WTC11 (cell line): Measurements from ENCODE around the gene IL1RAP. TPM values are rescaled to one million over a fixed set of nuclear protein-coding genes. Genes with fewer than 3 reads are reported as not detected.
A peak's percentile ranks its signal among the peaks of the same experiment; 100 is the strongest.

Experiments
- ATAC-seq: fragments of 200-7000 bp; cut with Tn5 transposase; 2 replicates; pipeline ENCODE4 v1.10.0; 2021; ENCODE audit warnings: mild to moderate bottlenecking, moderate library complexity
- CTCF ChIA-PET: fragments of 300-600 bp; sonication (Branson Sonifier 250); formaldehyde crosslinking; loops from one replicate; lab custom pipeline; 2021; ENCODE audit warnings: antibody characterized with exemption; lab: Charles Lee
- POLR2A ChIA-PET: fragments of 350-600 bp; sonication (Branson Sonifier 250); formaldehyde crosslinking; loops from one replicate; lab custom pipeline; 2021; ENCODE audit warnings: antibody characterized with exemption; lab: Charles Lee
- DNase-seq: peaks from one replicate; pipeline ENCODE4 v3.0.0; 2021; ENCODE audit warnings: low spot score
- H3K27ac Mint-ChIP-seq: 2 replicates; pipeline ENCODE4 v1.8.0; 2021; ENCODE audit warnings: mixed read lengths
- H3K27me3 Mint-ChIP-seq: 2 replicates; pipeline ENCODE4 v1.8.0; 2021; ENCODE audit warnings: low read depth, mild to moderate bottlenecking, moderate library complexity, mixed read lengths
- H3K36me3 Mint-ChIP-seq: 2 replicates; pipeline ENCODE4 v1.8.0; 2021; ENCODE audit warnings: mixed read lengths
- H3K4me1 Mint-ChIP-seq: 2 replicates; pipeline ENCODE4 v1.8.0; 2022; ENCODE audit warnings: mixed read lengths
- H3K4me3 Mint-ChIP-seq: 2 replicates; pipeline ENCODE4 v1.8.0; 2021; ENCODE audit warnings: mild to moderate bottlenecking, moderate library complexity, mixed read lengths
- H3K9me3 Mint-ChIP-seq: 2 replicates; pipeline ENCODE4 v1.8.0; 2021; ENCODE audit warnings: mixed read lengths
- GTF2I ChIP-seq: fragments of 250-450 bp; sonication (Bioruptor Pico); conservative IDR thresholded peaks from 2 replicates; pipeline ENCODE4 v1.4.0; 2021; ENCODE audit warnings: mild to moderate bottlenecking
- IRF2 ChIP-seq: sonication (generic); formaldehyde crosslinking; IDR thresholded peaks from 2 replicates; pipeline ENCODE4 v1.8.0; 2022; ENCODE audit warnings: low read depth, missing genetic modification reagents, borderline replicate concordance
- JUN ChIP-seq: sonication (generic); formaldehyde crosslinking; IDR thresholded peaks from 2 replicates; pipeline ENCODE4 v1.8.0; 2023; ENCODE audit warnings: mild to moderate bottlenecking, missing genetic modification reagents
- KAT7 ChIP-seq: sonication (generic); formaldehyde crosslinking; IDR thresholded peaks from 2 replicates; pipeline ENCODE4 v1.8.1; 2023; ENCODE audit warnings: missing genetic modification reagents, mild to moderate bottlenecking, borderline replicate concordance
- MXD4 ChIP-seq: fragments of 250-450 bp; sonication (Bioruptor Pico); IDR thresholded peaks from 2 replicates; pipeline ENCODE4 v1.8.0; 2021; ENCODE audit warnings: mild to moderate bottlenecking, moderate library complexity, borderline replicate concordance
- NR2C2 ChIP-seq: sonication (generic); formaldehyde crosslinking; IDR thresholded peaks from 2 replicates; pipeline ENCODE4 v1.8.0; 2022; ENCODE audit warnings: mild to moderate bottlenecking, missing genetic modification reagents
- SMAD3 ChIP-seq: sonication (generic); formaldehyde crosslinking; IDR thresholded peaks from 2 replicates; pipeline ENCODE4 v1.8.0; 2022; ENCODE audit warnings: missing genetic modification reagents, mild to moderate bottlenecking, borderline replicate concordance
- ZNF232 ChIP-seq: sonication (generic); formaldehyde crosslinking; IDR thresholded peaks from 2 replicates; pipeline ENCODE4 v1.8.0; 2022; ENCODE audit warnings: mild to moderate bottlenecking, missing genetic modification reagents
- ZNF263 ChIP-seq: sonication (generic); formaldehyde crosslinking; IDR thresholded peaks from 2 replicates; pipeline ENCODE4 v1.8.1; 2022; ENCODE audit warnings: low read depth, mild to moderate bottlenecking, moderate library complexity, missing genetic modification reagents
- total RNA-seq: library from RNA; stranded (reverse); gene quantifications from 3 replicates; pipeline ENCODE4 v1.2.3, GENCODE V29; 2021
- TF ChIP-seq, protein P1 (sequence below): fragments of 250-450 bp; sonication (Bioruptor Pico); conservative IDR thresholded peaks from 2 replicates; pipeline ENCODE4 v1.9.0; 2021; ENCODE audit warnings: mild to moderate bottlenecking
- TF ChIP-seq, protein P2 (sequence below): sonication (generic); formaldehyde crosslinking; IDR thresholded peaks from 2 replicates; pipeline ENCODE4 v1.8.1; 2022; ENCODE audit warnings: low read depth, missing genetic modification reagents, borderline replicate concordance
- TF ChIP-seq, protein P3 (sequence below): sonication (generic); formaldehyde crosslinking; IDR thresholded peaks from 2 replicates; pipeline ENCODE4 v1.8.1; 2023; ENCODE audit warnings: mild to moderate bottlenecking, missing genetic modification reagents
- TF ChIP-seq, protein P4 (sequence below): fragments of 200-600 bp; IDR thresholded peaks from 2 replicates; pipeline ENCODE4 v1.8.0; 2022; ENCODE audit warnings: antibody characterized with exemption
- TF ChIP-seq, protein P5 (sequence below): sonication (generic); formaldehyde crosslinking; IDR thresholded peaks from 2 replicates; pipeline ENCODE4 v1.8.1; 2022; ENCODE audit warnings: low read depth, mild to moderate bottlenecking, moderate library complexity, missing genetic modification reagents, borderline replicate concordance
- TF ChIP-seq, protein P6 (sequence below): sonication (generic); formaldehyde crosslinking; IDR thresholded peaks from 2 replicates; pipeline ENCODE4 v1.8.0; 2022; ENCODE audit warnings: mild to moderate bottlenecking, missing genetic modification reagents
- TF ChIP-seq, protein P7 (sequence below): sonication (generic); formaldehyde crosslinking; IDR thresholded peaks from 2 replicates; pipeline ENCODE4 v1.8.1; 2023; ENCODE audit warnings: mild to moderate bottlenecking, missing genetic modification reagents

Gene IL1RAP
- total RNA-seq, 1 experiment from 2014 or later: 4.5 TPM

DNA sequence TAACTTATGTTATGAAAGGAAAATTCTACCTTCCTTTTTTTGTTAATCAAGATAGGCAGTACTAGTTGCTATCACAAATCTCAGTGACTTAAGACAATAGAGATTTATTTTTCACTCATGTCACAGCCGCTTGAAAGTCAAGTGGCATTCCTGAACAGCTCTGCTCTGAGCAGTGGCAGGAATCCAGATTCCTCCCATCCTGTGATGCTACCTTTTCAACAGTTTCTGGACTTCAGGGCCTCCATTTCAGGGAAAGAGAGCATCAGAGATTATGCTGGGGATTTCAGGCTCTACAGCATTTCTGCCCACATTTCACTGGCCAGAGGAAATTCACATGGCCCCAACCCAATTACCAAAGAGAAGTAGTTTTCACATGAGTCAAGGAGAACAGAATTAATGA lies 83.4 kb downstream of the IL1RAP start:
- ATAC-seq (no peak), DNase-seq (no peak)
- peak overlapping the region; percentile 73; the same call in 1 of the 2 replicates for H3K27ac Mint-ChIP-seq
- H3K4me3 Mint-ChIP-seq: no peak overlapping the region
- no peaks in the 10 kb centered on the region for H3K27me3 Mint-ChIP-seq
- CTCF ChIA-PET: no interaction called here
- peaks cover 14% of the 10 kb centered on the region for H3K4me1 Mint-ChIP-seq
- POLR2A ChIA-PET: no interaction called here
- no peaks in the 10 kb centered on the region for H3K36me3 Mint-ChIP-seq
- no peaks in the 10 kb centered on the region for H3K9me3 Mint-ChIP-seq
- no peak for TF ChIP-seq SMAD3 (CRISPR knock-in tag)
- TF ChIP-seq, protein P1, sequence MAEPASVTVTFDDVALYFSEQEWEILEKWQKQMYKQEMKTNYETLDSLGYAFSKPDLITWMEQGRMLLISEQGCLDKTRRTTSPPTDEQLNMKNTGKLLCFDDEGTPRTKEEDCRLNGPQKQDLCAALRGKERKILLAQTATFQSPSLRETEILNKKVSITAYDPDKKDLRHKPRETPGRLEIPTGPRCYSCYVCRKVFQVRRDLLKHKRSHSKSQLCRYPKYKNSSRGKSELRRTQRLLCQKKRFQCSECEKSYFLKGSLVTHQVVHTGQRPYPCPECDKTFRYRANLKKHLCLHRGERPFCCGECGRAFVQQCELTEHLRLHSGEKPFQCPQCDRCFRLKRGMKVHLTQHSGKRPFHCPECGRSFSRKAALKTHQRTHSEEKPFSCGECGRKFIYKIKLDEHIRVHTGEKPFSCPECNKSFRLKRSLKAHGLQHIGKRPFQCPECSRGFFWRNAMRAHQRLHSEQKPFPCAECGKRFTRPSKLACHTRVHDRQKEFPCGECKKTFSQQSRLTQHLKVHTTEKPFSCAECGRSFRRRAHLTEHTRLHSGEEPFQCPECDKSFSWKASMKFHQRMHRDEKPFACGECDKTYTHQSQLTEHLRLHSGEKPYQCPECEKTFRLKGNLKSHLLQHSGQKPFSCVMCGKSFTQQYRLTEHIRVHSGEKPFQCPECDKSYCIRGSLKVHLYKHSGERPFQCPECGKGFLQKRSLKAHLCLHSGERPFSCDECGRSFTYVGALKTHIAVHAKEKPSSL: no peak
- TF ChIP-seq NR2C2 (CRISPR knock-in tag): no peak
- TF ChIP-seq MXD4 (CRISPR knock-in tag): no peak
- TF ChIP-seq, protein P2, sequence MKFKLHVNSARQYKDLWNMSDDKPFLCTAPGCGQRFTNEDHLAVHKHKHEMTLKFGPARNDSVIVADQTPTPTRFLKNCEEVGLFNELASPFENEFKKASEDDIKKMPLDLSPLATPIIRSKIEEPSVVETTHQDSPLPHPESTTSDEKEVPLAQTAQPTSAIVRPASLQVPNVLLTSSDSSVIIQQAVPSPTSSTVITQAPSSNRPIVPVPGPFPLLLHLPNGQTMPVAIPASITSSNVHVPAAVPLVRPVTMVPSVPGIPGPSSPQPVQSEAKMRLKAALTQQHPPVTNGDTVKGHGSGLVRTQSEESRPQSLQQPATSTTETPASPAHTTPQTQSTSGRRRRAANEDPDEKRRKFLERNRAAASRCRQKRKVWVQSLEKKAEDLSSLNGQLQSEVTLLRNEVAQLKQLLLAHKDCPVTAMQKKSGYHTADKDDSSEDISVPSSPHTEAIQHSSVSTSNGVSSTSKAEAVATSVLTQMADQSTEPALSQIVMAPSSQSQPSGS (CRISPR knock-in tag): no peak
- no peak for TF ChIP-seq KAT7 (CRISPR knock-in tag)
- TF ChIP-seq, protein P3, sequence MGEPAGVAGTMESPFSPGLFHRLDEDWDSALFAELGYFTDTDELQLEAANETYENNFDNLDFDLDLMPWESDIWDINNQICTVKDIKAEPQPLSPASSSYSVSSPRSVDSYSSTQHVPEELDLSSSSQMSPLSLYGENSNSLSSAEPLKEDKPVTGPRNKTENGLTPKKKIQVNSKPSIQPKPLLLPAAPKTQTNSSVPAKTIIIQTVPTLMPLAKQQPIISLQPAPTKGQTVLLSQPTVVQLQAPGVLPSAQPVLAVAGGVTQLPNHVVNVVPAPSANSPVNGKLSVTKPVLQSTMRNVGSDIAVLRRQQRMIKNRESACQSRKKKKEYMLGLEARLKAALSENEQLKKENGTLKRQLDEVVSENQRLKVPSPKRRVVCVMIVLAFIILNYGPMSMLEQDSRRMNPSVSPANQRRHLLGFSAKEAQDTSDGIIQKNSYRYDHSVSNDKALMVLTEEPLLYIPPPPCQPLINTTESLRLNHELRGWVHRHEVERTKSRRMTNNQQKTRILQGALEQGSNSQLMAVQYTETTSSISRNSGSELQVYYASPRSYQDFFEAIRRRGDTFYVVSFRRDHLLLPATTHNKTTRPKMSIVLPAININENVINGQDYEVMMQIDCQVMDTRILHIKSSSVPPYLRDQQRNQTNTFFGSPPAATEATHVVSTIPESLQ (CRISPR knock-in tag): no peak

DNA sequence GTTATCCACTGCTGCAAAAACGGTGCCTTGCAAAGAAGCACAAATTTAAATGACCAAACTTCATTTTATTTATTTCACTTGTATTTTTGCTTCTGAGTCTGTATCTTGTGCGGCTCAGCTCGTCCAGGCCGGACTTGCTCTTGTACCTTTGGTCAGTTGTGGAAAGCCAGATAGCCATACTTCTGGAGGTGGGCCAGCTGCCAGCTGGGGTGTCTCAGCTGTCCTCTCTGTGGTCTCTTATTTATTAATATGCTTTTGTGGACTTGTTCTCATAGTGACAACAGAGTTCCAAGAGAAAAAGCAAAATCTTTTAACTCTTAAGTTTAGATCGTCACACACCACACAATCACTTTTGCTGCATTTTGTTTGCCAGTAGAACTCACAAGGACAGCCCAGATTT lies 87.7 kb downstream of the IL1RAP start:
- Mint-ChIP-seq H3K4me1 (peaks cover 6% of the 10 kb centered on the region), H3K4me3 (no peak overlapping the region), H3K36me3 (peaks cover 13% of the 10 kb centered on the region), H3K27me3 (no peaks in the 10 kb centered on the region), H3K27ac (no peak overlapping the region), H3K9me3 (peaks cover 7% of the 10 kb centered on the region)
- TF ChIP-seq, protein P4, sequence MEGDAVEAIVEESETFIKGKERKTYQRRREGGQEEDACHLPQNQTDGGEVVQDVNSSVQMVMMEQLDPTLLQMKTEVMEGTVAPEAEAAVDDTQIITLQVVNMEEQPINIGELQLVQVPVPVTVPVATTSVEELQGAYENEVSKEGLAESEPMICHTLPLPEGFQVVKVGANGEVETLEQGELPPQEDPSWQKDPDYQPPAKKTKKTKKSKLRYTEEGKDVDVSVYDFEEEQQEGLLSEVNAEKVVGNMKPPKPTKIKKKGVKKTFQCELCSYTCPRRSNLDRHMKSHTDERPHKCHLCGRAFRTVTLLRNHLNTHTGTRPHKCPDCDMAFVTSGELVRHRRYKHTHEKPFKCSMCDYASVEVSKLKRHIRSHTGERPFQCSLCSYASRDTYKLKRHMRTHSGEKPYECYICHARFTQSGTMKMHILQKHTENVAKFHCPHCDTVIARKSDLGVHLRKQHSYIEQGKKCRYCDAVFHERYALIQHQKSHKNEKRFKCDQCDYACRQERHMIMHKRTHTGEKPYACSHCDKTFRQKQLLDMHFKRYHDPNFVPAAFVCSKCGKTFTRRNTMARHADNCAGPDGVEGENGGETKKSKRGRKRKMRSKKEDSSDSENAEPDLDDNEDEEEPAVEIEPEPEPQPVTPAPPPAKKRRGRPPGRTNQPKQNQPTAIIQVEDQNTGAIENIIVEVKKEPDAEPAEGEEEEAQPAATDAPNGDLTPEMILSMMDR: no peak
- TF ChIP-seq GTF2I (CRISPR knock-in tag) (no peak), ZNF232 (CRISPR knock-in tag) (no peak), IRF2 (no peak), ZNF263 (CRISPR knock-in tag) (no peak), JUN (CRISPR knock-in tag) (no peak)
- TF ChIP-seq, protein P5, sequence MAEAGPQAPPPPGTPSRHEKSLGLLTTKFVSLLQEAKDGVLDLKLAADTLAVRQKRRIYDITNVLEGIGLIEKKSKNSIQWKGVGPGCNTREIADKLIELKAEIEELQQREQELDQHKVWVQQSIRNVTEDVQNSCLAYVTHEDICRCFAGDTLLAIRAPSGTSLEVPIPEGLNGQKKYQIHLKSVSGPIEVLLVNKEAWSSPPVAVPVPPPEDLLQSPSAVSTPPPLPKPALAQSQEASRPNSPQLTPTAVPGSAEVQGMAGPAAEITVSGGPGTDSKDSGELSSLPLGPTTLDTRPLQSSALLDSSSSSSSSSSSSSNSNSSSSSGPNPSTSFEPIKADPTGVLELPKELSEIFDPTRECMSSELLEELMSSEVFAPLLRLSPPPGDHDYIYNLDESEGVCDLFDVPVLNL: no peak
- TF ChIP-seq, protein P6, sequence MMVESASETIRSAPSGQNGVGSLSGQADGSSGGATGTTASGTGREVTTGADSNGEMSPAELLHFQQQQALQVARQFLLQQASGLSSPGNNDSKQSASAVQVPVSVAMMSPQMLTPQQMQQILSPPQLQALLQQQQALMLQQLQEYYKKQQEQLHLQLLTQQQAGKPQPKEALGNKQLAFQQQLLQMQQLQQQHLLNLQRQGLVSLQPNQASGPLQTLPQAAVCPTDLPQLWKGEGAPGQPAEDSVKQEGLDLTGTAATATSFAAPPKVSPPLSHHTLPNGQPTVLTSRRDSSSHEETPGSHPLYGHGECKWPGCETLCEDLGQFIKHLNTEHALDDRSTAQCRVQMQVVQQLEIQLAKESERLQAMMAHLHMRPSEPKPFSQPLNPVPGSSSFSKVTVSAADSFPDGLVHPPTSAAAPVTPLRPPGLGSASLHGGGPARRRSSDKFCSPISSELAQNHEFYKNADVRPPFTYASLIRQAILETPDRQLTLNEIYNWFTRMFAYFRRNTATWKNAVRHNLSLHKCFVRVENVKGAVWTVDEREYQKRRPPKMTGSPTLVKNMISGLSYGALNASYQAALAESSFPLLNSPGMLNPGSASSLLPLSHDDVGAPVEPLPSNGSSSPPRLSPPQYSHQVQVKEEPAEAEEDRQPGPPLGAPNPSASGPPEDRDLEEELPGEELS (CRISPR knock-in tag): no peak
- TF ChIP-seq, protein P7, sequence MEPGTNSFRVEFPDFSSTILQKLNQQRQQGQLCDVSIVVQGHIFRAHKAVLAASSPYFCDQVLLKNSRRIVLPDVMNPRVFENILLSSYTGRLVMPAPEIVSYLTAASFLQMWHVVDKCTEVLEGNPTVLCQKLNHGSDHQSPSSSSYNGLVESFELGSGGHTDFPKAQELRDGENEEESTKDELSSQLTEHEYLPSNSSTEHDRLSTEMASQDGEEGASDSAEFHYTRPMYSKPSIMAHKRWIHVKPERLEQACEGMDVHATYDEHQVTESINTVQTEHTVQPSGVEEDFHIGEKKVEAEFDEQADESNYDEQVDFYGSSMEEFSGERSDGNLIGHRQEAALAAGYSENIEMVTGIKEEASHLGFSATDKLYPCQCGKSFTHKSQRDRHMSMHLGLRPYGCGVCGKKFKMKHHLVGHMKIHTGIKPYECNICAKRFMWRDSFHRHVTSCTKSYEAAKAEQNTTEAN (CRISPR knock-in tag): no peak
- CTCF ChIA-PET: no interaction called here
- no peak for DNase-seq
- POLR2A ChIA-PET: no interaction called here
- no peak for ATAC-seq
